ENCODE data around the gene RBMS3. TPM values are rescaled to one million over a fixed set of nuclear protein-coding genes. Genes with fewer than 3 reads are reported as not detected.

Gene RBMS3
- total and polyA plus RNA-seq, 2 of the 13 experiments (the other 11 are each of a cell fraction or from before 2014, with no cell fraction given), result not detected

DNA sequence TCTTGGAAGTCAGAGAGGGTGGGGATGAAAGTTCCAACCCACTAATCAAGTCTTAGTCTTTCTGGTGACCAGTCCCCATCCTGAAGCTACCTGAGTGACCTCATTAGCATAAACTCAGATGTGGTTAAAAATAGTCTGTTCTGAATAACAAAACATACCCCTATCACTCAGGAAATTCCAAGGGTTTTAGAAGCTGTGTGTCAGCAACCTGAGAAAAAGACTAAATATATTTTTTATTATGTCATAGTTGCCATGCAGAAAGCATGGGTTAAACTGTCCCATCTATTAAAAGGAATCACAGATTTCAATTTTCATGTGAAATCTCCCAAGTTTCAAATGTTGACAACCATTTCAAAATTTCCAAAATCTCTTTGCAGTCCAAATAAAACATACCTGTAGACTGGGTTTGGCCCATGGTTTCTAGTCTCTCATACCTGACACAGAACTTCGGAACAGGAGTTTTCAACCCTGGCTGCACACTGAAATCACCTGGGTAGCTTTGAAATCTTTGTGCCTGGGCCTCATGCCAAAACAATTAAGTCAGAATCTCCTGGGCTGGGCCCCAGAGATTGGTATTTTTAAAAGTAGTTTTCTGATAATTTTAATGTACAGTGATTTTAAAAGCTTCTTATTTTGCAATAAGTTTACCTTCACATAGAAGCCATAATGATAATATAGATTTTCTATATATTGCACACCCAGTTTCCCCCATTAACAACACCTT lies 476.3 kb downstream of the RBMS3 start:
- in situ Hi-C loops (cut with HindIII; ENCODE audit: extremely low pct_ligation_motif_present, low pct_unique_long_range_greater_than_20kb), result no loop called here

DNA sequence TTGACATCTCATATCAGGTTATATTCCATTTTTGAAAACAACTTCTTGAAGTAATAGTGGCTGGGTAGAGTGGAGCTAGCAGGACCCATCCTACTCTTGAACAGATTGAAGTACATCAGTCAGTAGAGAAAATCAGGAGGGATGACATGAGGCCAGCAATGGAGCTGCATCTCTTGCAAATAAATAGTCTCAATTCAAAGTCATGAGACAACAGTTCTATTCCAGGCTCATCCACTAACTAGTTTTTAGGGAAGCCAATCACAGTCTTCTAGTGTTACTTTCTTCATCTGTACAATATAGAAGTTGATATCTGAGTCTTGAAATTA lies 477.2 kb downstream of the RBMS3 start:
- FAIRE-seq, result no peak
- H3K4me2 ChIP-seq (ENCODE audit: low read depth, low read length), result no peak overlapping the region
- no peaks in the 10 kb centered on the region for H3K27me3 ChIP-seq (ENCODE audit: control insufficient read depth in 1 of 2, insufficient read depth in 2 of 2, low read length in 2 of 2)
- ChIA-PET CTCF (ENCODE audit: low intra/inter-chr PET ratio, low total read pairs) (no interaction called here), POLR2A (no interaction called here)
- H2AFZ ChIP-seq (ENCODE audit: low read length), result no peak overlapping the region
- BruUV-seq (replicated peaks), result no TSS peak
- no peaks in the 10 kb centered on the region for H3K9me3 ChIP-seq (ENCODE audit: low read length)
- no peaks in the 10 kb centered on the region for H3K36me3 ChIP-seq (replicated peaks in 1 of 2; ENCODE audit: control insufficient read depth in 1 of 2, insufficient read depth in 2 of 2, low read length in 2 of 2)
- no peaks in the 10 kb centered on the region for H3K4me1 ChIP-seq (ENCODE audit: insufficient read depth, low read length)
- no peak overlapping the region for H3K4me3 ChIP-seq (replicated peaks in 1 of 3; ENCODE audit: insufficient read depth in 1 of 3, low read depth in 2 of 3, low read length in 3 of 3)
- no peak for DNase-seq (ENCODE audit: low spot score)
- no peaks in the 10 kb centered on the region for H4K20me1 ChIP-seq (ENCODE audit: insufficient read depth, low read length)
- intact Hi-C loops (cut with micrococcal nuclease; ENCODE audit: unreplicated experiment), result no loop called here
- no peak overlapping the region for H3K27ac ChIP-seq (ENCODE audit: extremely low read length, insufficient read depth, low read length)
- no peaks in the 10 kb centered on the region for H3K79me2 ChIP-seq (ENCODE audit: insufficient read depth, low read length)
- in situ Hi-C loops (cut with HindIII; ENCODE audit: extremely low pct_ligation_motif_present, low pct_unique_long_range_greater_than_20kb), result no loop called here
- no peak overlapping the region for H3K9ac ChIP-seq (ENCODE audit: insufficient read depth, low read depth, low read length)
- no peak for ATAC-seq
- TF ChIP-seq NCOA5 (CRISPR knock-in tag; IDR thresholded peaks at IDR 0.05) (no peak), JARID2 (CRISPR knock-in tag; IDR thresholded peaks at IDR 0.05; ENCODE audit: insufficient replicate concordance) (no peak), PCBP2 (optimal IDR thresholded peaks at IDR 0.05; ENCODE audit: low read depth, low read length, poor library complexity, severe bottlenecking) (no peak), SNAPC5 (CRISPR knock-in tag; IDR thresholded peaks at IDR 0.05; ENCODE audit: borderline replicate concordance) (no peak), ZNF253 (CRISPR knock-in tag; IDR thresholded peaks at IDR 0.05; ENCODE audit: borderline replicate concordance) (no peak), MIXL1 (CRISPR knock-in tag; IDR thresholded peaks at IDR 0.05) (no peak), ZNF547 (CRISPR knock-in tag; IDR thresholded peaks at IDR 0.05) (no peak), ZNF180 (CRISPR knock-in tag; IDR thresholded peaks at IDR 0.05; ENCODE audit: borderline replicate concordance, low read depth) (no peak), NR2F6 (IDR thresholded peaks at IDR 0.05) (no peak), NR2F6 (CRISPR knock-in tag; IDR thresholded peaks at IDR 0.05) (no peak), ARHGAP35 (CRISPR knock-in tag; IDR thresholded peaks at IDR 0.05; ENCODE audit: borderline replicate concordance) (no peak), TFAP4 (IDR thresholded peaks at IDR 0.05; ENCODE audit: borderline replicate concordance, low read depth) (no peak), NR2F2 (IDR thresholded peaks at IDR 0.05; ENCODE audit: borderline replicate concordance, low read depth) (no peak), ZNF546 (CRISPR knock-in tag; conservative IDR thresholded peaks at IDR 0.05) (no peak)
- TF ChIP-seq, protein P1, sequence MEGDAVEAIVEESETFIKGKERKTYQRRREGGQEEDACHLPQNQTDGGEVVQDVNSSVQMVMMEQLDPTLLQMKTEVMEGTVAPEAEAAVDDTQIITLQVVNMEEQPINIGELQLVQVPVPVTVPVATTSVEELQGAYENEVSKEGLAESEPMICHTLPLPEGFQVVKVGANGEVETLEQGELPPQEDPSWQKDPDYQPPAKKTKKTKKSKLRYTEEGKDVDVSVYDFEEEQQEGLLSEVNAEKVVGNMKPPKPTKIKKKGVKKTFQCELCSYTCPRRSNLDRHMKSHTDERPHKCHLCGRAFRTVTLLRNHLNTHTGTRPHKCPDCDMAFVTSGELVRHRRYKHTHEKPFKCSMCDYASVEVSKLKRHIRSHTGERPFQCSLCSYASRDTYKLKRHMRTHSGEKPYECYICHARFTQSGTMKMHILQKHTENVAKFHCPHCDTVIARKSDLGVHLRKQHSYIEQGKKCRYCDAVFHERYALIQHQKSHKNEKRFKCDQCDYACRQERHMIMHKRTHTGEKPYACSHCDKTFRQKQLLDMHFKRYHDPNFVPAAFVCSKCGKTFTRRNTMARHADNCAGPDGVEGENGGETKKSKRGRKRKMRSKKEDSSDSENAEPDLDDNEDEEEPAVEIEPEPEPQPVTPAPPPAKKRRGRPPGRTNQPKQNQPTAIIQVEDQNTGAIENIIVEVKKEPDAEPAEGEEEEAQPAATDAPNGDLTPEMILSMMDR (CRISPR knock-in tag; IDR thresholded peaks at IDR 0.05), result no peak

More for the DNA sequence above, 476.3 kb downstream of the RBMS3 start:
- Histone ChIP-seq H3K27me3 (ENCODE audit: control insufficient read depth in 1 of 2, insufficient read depth in 2 of 2, low read length in 2 of 2) (no peaks in the 10 kb centered on the region), H3K4me1 (ENCODE audit: insufficient read depth, low read length) (no peaks in the 10 kb centered on the region), H3K27ac (ENCODE audit: extremely low read length, insufficient read depth, low read length) (no peak overlapping the region), H3K36me3 (replicated peaks in 1 of 2; ENCODE audit: control insufficient read depth in 1 of 2, insufficient read depth in 2 of 2, low read length in 2 of 2) (no peaks in the 10 kb centered on the region), H3K9me3 (ENCODE audit: low read length) (no peaks in the 10 kb centered on the region), H3K79me2 (ENCODE audit: insufficient read depth, low read length) (no peaks in the 10 kb centered on the region), H3K9ac (ENCODE audit: insufficient read depth, low read depth, low read length) (no peak overlapping the region), H3K4me2 (ENCODE audit: low read depth, low read length) (no peak overlapping the region), H3K4me3 (replicated peaks in 1 of 3; ENCODE audit: insufficient read depth in 1 of 3, low read depth in 2 of 3, low read length in 3 of 3) (no peak overlapping the region), H4K20me1 (ENCODE audit: insufficient read depth, low read length) (no peaks in the 10 kb centered on the region), H2AFZ (ENCODE audit: low read length) (no peak overlapping the region)
- ATAC-seq (no peak), FAIRE-seq (no peak), DNase-seq (ENCODE audit: low spot score) (no peak)
- no peak for TF ChIP-seq ZMYM2 (CRISPR knock-in tag; IDR thresholded peaks at IDR 0.05)
- no peak for TF ChIP-seq ZNF547 (CRISPR knock-in tag; IDR thresholded peaks at IDR 0.05)
- TF ChIP-seq XRCC5 (optimal IDR thresholded peaks at IDR 0.05; ENCODE audit: low read length), result no peak
- no peak for TF ChIP-seq TGIF2 (CRISPR knock-in tag; IDR thresholded peaks at IDR 0.05)
- BruUV-seq (replicated peaks), result no TSS peak
- ChIA-PET POLR2A (no interaction called here), CTCF (ENCODE audit: low intra/inter-chr PET ratio, low total read pairs) (no interaction called here)
- intact Hi-C loops (cut with micrococcal nuclease; ENCODE audit: unreplicated experiment), result no loop called here
- 0% methylated on average over 1 of the region's 1 CpG for WGBS (ENCODE audit: low lambda C conversion rate)
